HT-29 (cell line): ENCODE measurements around the gene ZNF611. TPM values are rescaled to one million over a fixed set of nuclear protein-coding genes. Genes with fewer than 3 reads are reported as not detected.
"Not testable (repeated sequence)": the region's sequence is repeated elsewhere in the genome, so short reads cannot be mapped to it uniquely, and the experiment has no call there.

Source experiments
- DNase-seq: peaks from one replicate; pipeline ENCODE4 v3.0.0-alpha.2; 2015; ENCODE audit warnings: low spot score
- total RNA-seq: library from RNA; depleted of rRNA; stranded (reverse); fragments of >200 nt; shearing (Covaris generic); gene quantifications from 2 replicates; pipeline ENCODE4 v1.2.3, GENCODE V29; 2014; rRNA removed

ZNF611 gene
- total RNA-seq: 1.3 and 3.3 TPM in 2 replicates

DNA sequence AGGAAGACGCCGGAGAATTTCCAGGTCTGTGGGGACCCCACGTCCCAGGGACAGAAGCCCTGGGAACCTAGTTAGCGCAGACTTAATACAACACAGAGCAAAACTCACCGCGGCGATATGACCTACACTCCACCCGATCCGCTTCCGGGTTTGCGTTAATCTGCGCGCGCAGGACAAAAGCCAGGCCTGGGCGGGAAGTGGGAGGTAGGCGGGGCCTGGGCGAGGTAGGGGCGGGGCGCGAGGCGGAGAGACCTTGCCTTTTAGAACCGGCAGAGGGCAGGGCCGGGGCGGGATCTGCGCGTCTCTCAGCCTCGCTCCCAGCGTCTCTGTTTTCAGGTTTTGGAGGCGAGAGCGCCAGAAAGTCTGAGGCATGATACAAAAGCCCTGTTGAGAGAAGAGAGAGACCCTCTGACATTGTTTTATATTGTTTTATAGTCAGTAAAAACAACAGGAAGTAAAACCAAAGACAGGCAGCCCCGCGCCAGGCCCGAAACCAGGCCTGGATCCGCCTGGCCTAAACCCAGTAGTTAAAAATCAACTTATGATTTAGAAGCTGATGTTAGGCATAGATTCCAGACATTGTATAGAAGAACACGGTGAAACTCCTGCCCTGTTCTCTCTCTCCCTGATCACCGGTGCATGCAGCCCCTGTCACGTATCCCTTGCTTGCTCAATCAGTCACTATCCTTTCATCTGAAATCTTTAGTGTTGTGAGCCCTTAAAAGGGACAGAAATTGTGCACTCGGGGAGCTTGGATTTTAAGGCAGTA, at the start of gene ZNF611:
TSS of gene ZNF611 (minus strand) at position 152 of the 769 bp plus-strand sequence. CDS start 19,150 bp downstream, outside the sequence.
- peak; percentile 96 for DNase-seq

DNA sequence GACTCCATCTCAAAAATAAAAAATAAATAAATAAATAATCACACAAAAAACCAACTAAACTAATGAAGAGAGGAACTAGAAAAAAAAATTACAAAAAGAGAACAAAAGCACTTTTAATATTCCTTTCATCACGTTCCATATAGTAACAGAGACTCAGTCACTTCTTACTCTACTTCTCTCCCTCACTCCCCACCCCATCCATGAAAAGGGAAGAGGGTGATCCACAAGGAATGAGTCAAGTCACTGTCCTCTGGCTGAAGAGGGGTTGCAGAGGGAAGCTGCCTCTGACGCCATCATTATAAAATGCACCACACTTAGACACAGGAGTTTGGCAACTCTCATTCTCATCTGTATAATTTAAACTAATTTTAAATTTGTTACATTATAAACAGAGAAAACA, 48.0 kb upstream of the ZNF611 start:
- not testable (repeated sequence) for DNase-seq

DNA sequence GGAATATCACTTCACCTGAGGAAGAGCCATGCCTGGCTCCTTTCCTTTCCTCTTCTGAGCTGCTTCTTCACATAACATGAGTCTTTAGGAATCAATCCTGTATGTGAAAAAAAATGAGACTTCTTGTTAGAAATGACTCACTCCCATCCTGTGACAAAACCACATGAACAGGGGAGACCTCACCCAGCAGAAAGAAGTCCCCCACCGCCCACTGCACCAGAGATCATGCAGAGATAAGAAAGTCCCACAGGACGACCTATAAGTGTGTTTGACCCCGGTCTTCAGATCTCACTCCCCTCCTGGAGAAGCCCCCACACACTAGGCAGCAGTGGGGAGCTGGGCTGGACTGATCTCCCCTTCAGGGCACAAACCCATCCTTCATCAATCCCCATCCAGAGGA, 44.0 kb upstream of the ZNF611 start:
- no peak for DNase-seq

DNA sequence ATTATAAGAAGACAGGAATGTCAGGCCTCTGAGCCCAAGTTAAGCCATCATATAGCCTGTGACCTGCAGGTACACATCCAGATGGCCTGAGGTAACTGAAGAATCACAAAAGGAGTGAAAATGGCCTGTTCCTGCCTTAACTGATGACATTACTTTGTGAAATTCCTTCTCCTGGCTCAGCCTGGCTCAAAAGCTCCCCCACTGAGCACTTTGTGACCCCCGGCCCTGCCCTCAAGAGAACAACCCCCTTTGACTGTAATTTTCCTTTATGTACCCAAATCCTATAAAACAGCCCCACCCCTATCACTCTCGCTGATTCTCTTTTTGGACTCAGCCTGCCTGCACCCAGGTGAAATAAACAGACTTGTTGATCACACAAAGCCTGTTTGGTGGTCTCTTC, 21.6 kb upstream of the ZNF611 start:
- DNase-seq: not testable (repeated sequence)

GRCh38 chr19:52749780-52750179, 14.9 kb upstream of the ZNF611 start:
- no peak for DNase-seq

DNA sequence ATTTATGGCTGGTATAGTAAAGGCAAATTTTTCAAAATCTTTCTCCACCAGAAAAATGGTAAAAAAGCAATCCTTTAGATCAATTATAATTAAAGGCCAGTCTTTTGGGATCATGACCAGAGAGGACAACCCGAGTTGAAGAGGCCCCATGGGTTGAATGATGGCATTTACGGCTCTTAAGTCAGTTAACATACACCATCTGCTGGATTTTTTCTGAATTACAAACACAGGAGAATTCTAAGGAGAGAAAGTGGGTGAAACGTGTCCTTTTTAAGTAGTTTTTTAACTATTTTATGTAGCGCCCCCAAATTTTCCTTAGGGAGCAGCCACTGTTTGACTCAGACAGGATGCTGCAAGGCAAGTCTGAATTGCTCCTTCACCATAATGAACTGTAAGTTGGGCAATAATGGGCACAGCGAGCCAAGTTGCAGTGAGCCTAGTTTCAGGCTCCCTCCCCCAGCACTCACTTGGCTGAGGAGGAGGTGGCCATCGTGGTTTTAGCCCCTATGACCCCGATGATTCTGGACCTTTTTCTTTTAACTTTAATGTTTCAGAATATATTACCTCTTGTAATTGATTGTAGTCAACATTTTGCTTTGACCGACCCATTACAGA, 13.6 kb upstream of the ZNF611 start:
- peak; percentile 48 for DNase-seq

DNA sequence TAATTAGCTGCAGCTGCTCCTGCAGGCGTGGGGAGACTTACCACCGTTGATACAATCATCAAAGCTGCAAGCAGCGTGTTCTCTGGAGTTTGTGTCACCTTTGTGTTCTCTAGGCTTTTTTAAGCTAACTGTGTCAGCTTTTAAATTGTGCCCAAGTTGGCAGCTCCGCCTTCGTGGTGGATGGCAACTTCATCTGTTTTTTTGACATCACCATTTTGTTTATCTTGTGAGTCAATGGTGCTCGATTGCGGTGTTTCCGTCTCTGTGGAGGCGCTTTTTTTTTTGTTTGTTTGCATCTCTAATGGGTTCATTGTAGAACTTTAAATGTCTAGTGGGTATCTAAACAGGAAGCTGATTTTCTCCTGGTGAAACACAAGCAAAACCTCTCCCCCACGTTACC, 11.1 kb upstream of the ZNF611 start:
- DNase-seq: not testable (repeated sequence)

DNA sequence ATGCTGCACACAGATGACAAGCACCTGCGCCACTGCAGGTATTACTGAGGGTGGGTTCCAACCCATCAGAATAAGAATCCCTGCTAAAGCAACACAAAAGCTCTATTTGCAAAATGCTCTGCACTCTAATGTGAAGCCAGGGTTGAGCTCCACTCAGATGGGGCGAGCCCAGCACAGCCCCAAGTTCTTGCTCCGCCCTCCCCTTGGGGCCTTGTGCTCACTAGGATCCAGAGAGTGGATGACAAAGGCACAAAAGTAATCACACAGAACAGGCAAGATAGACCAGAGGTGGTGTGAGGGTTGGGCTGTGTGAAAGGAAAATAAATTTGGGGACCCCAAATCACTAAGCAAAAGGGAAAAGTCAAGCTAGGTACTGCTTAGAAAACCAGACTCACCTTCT, 8.2 kb upstream of the ZNF611 start:
- no peak for DNase-seq

DNA sequence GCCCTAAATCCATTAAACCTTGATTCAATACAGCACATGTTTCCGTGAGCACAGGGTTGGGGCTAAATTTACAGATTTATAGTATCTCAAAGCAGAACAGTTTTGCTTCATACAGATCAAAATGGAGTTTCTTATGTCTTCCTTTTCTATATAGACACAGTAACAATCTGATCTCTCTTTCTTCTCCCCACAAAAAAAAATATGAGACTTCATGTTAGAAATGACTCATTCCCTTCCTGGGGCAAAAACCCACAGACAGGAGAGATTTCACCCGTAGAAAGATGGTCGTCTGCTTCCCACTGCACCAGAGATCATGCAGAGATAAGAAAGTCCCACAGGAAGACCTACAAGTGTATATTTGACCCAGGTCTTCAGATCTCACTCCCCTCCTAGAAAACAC, 7.7 kb upstream of the ZNF611 start:
- DNase-seq: no peak

- no peak for DNase-seq
Measured at GRCh38 chr19:52741951-52742485, 7.2 kb upstream of the ZNF611 start.

GRCh38 chr19:52741371-52741770, 6.5 kb upstream of the ZNF611 start:
- DNase-seq: not testable (repeated sequence)

- no peak for DNase-seq
Measured at GRCh38 chr19:52739576-52739975, 4.7 kb upstream of the ZNF611 start.

DNA sequence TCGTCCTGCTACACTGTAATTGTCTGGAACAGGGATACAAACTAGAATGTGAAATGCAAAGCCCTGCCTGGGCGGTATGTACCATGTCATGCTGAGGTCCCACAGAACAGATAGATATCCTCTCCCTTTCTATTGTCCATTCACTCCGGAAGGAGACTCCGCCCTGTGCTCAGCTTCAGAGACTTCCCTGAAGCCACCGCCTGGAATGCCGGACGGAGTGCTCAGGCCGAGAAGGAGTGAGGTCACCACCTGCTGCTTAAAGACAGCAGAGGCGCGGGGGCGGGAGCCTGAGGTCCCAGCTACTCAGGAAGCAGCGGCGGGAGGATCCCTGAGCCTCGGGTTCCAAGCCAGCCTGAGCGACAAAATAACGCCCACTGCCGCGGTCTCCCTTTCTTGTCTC, 890 bp upstream of the ZNF611 start:
- DNase-seq: no peak

GRCh38 chr19:52734331-52734892, 432 bp downstream of the ZNF611 start:
- no peak for DNase-seq

DNA sequence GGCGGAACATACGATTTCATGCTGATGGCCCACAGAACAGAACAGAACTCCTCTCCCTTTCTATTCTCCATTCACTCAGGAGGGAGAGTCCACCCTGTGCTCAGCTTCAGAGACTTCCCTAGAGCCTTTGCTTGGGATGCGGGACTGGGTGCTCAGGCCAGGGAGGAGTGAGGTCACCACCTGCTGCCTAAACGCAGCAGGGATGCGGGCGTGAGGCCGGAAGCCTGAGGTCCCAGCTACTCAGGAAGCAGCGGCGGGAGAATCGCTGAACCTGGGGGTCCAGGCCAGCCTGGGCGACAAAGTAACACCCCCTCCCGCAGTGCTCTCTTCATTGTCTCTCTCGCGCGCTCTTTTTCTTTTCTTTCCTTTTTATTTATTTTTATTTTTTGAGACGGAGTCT, 8.8 kb downstream of the ZNF611 start:
- DNase-seq: not testable (repeated sequence)

- no peak for DNase-seq
Measured at GRCh38 chr19:52725528-52725961, 9.3 kb downstream of the ZNF611 start.

GRCh38 chr19:52724701-52725514, 9.9 kb downstream of the ZNF611 start:
- DNase-seq: no peak

DNA sequence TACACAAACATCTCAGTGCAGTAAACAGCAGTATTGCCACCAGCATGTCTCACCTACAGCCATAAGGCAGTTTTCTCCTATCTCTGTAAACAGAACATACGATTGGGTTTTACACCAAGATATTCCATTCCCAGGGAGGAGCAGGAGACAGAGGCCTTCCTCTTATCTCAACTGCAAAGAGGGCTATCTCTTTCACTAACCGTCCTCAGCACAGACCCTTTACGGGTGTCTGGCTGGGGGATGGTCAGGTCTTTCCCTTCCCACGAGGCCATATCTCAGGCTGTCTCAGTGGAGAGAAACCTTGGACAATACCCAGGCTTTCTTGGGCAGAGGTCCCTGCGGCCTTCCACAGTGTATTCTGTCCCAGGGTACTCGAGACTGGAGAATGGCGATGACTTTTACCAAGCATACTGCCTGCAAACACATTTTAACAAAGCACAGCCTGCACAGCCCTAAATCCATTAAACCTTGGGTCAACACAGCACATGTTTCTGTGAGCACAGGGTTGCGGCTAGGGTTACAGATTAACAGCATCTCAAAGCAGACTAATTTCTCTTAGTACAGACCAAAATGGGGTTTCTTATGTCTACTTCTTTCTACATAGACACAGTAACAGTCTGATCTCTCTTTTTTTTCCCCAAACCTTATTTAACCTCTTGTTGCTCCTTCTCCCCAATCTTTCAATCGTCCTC, 10.8 kb downstream of the ZNF611 start:
- not testable (repeated sequence) for DNase-seq

- DNase-seq: no peak
Measured at GRCh38 chr19:52722062-52723003, 12.5 kb downstream of the ZNF611 start.

- not testable (repeated sequence) for DNase-seq
Measured at GRCh38 chr19:52720541-52720940, 14.3 kb downstream of the ZNF611 start.
